HepG2 (cell line): ENCODE results near the gene MPST. TPM values are rescaled to one million over a fixed set of nuclear protein-coding genes. Genes with fewer than 3 reads are reported as not detected.

ENCODE experiments used
- BATF2 ChIP-seq: sonication (generic); formaldehyde crosslinking; IDR thresholded peaks from 2 replicates; pipeline ENCODE4 v1.8.0; 2022; ENCODE audit warnings: mild to moderate bottlenecking, missing genetic modification reagents, moderate library complexity
- BRCA1 ChIP-seq: sonication (generic); formaldehyde crosslinking; IDR thresholded peaks from 2 replicates; pipeline ENCODE4 v1.4.0; 2020; ENCODE audit warnings: missing genetic modification reagents
- BRD4 ChIP-seq: sonication (generic); formaldehyde crosslinking; IDR thresholded peaks from 2 replicates; pipeline ENCODE4 v1.4.0; 2020; ENCODE audit warnings: missing genetic modification reagents
- FOXP4 ChIP-seq: sonication (generic); formaldehyde crosslinking; IDR thresholded peaks from 2 replicates; pipeline ENCODE4 v1.4.0; 2020; ENCODE audit warnings: missing genetic modification reagents
- HOXA5 ChIP-seq: sonication (generic); formaldehyde crosslinking; IDR thresholded peaks from 2 replicates; pipeline ENCODE4 v1.4.0; 2020; ENCODE audit warnings: missing genetic modification reagents
- MEIS2 ChIP-seq: sonication (generic); formaldehyde crosslinking; IDR thresholded peaks from 2 replicates; pipeline ENCODE4 v1.9.0; 2021; ENCODE audit warnings: mild to moderate bottlenecking, missing genetic modification reagents
- MXD3 ChIP-seq: IDR thresholded peaks from 2 replicates; pipeline ENCODE4 v1.6.1; 2016; ENCODE audit warnings: mild to moderate bottlenecking, missing biosample characterization, missing genetic modification reagents
- NFKB2 ChIP-seq: sonication (generic); formaldehyde crosslinking; IDR thresholded peaks from 2 replicates; pipeline ENCODE4 v1.4.0; 2020; ENCODE audit warnings: missing genetic modification reagents, borderline replicate concordance
- TCF7L2 ChIP-seq: IDR thresholded peaks from 2 replicates; pipeline ENCODE4 v1.6.1; 2011; ENCODE audit warnings: mild to moderate bottlenecking, low read depth, low read length, moderate library complexity
- ZBTB33 ChIP-seq: sonication (generic); formaldehyde crosslinking; IDR thresholded peaks from 2 replicates; pipeline ENCODE4 v1.4.0; 2020; ENCODE audit warnings: missing genetic modification reagents
- ZNF280D ChIP-seq: sonication (generic); formaldehyde crosslinking; IDR thresholded peaks from 2 replicates; pipeline ENCODE4 v1.5.1; 2020; ENCODE audit warnings: mild to moderate bottlenecking, missing genetic modification reagents
- ZNF605 ChIP-seq: sonication (generic); formaldehyde crosslinking; IDR thresholded peaks from 2 replicates; pipeline ENCODE4 v1.8.0; 2022; ENCODE audit warnings: mild to moderate bottlenecking, missing genetic modification reagents
- ZNF670 ChIP-seq: sonication (generic); formaldehyde crosslinking; IDR thresholded peaks from 2 replicates; pipeline ENCODE4 v1.8.0; 2022; ENCODE audit warnings: mild to moderate bottlenecking, missing genetic modification reagents, borderline replicate concordance
- ZNF710 ChIP-seq: sonication (generic); formaldehyde crosslinking; IDR thresholded peaks from 2 replicates; pipeline ENCODE4 v1.5.0; 2020; ENCODE audit warnings: mild to moderate bottlenecking, missing genetic modification reagents, borderline replicate concordance
- ZSCAN5A ChIP-seq: sonication (generic); formaldehyde crosslinking; IDR thresholded peaks from 2 replicates; pipeline ENCODE4 v1.8.0; 2022; ENCODE audit warnings: mild to moderate bottlenecking, missing genetic modification reagents, borderline replicate concordance
- polyA plus RNA-seq, 8 experiments: library from polyadenylated mRNA; depleted of rRNA in 3 of 8; stranded (reverse) in 7 of 8; unstranded in 1 of 8; fragments of >200 nt; fragmentation: Illumina TruSeq in 4 of 8; extraction: Trizol in 4 of 8; gene quantifications; 2 replicates each; pipeline versions ENCODE4 v1.2.1 to v1.2.3, GENCODE V29; 2011 to 2016; ENCODE audit warnings: low read depth in 4 of 8, missing spikeins in 1 of 8, mixed read lengths in 1 of 8; ENCODE audit not compliant: insufficient read depth in 1 of 8
- total RNA-seq, 5 experiments: library from RNA; depleted of rRNA; stranded (reverse); fragments of >200 nt; fragmentation: Illumina TruSeq; extraction: Trizol; gene quantifications; 2 replicates each; pipeline ENCODE4 v1.2.3, GENCODE V29; 2016; ENCODE audit warnings: low read depth in 1 of 5

Gene MPST
- total and polyA plus RNA-seq, 2 of the 13 experiments (the other 11 are each of a cell fraction or from before 2014, with no cell fraction given): 133 to 141 TPM

GRCh38 chr22:37043828-37044538, 24.4 kb downstream of the MPST start (continued):
- peak; percentile 37 for TF ChIP-seq ZNF710 (CRISPR knock-in tag)
- TF ChIP-seq BATF2 (CRISPR knock-in tag): 0 out of 2 replicates have a peak, but pooled peaks have one; percentile 25
- TF ChIP-seq TCF7L2: no peak
- peak; percentile 84; the same call in 1 of the 2 replicates for TF ChIP-seq NFKB2 (CRISPR knock-in tag)
- TF ChIP-seq ZNF280D: peak; percentile 71; the same call in 1 of the 2 replicates
- TF ChIP-seq ZNF670 (CRISPR knock-in tag): 0 out of 2 replicates have a peak, but pooled peaks have one; percentile 17
- TF ChIP-seq ZNF605 (CRISPR knock-in tag): peak; percentile 74; the same call in 1 of the 2 replicates
- TF ChIP-seq HOXA5 (CRISPR knock-in tag): peak; percentile 71
- TF ChIP-seq ZSCAN5A (CRISPR knock-in tag): 0 out of 2 replicates have a peak, but pooled peaks have one; percentile 22
- TF ChIP-seq FOXP4: 0 out of 2 replicates have a peak, but pooled peaks have one; percentile 22
- TF ChIP-seq BRCA1 (CRISPR knock-in tag): peak; percentile 71; the same call in 1 of the 2 replicates
- 0 out of 2 replicates have a peak, but pooled peaks have one; percentile 31 for TF ChIP-seq MEIS2 (CRISPR knock-in tag)
- peak; percentile 47; the same call in 1 of the 2 replicates for TF ChIP-seq ZBTB33 (CRISPR knock-in tag)
- TF ChIP-seq MXD3: peak; percentile 46; the same call in 1 of the 2 replicates
- peak; percentile 57; the same call in 1 of the 2 replicates for TF ChIP-seq BRD4 (CRISPR knock-in tag)
